NOMO-1 treated with DMSO at 0.1 percent for 48 hours (cell line): Measurements from ENCODE around the gene LMAN1L.

ENCODE experiments used
- DNase-seq: peaks from one replicate; lab custom pipeline; 2025; ENCODE audit not compliant: unreplicated experiment; lab: John Stamatoyannopoulos, UW

LMAN1L gene

DNA sequence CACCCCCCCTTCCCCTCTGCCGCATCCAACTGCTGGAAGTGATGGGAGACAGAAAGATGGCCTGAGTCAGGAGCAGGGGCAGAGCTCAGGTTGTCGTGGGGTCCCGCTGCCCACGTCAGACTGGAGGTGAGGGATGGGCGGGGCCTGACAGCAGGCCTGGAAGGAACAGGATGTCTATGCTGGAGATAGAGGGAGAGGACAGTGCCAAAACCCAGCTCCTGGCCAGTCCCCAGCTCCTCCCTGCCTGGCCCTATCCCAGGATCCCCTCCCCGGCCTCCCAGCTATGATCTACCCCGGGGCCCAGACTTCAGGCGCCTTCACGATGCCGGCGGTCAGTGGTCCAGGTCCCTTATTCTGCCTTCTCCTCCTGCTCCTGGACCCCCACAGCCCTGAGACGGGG lies at the start of gene LMAN1L:
Gene LMAN1L (plus strand): TSS at position 303 of the 400 bp plus-strand sequence. CDS start 20 bp downstream, at position 323.
- DNase-seq: no peak

- no peak for DNase-seq
Observed at GRCh38 chr15:74763416-74763815, 49.2 kb upstream of the LMAN1L start.

DNA sequence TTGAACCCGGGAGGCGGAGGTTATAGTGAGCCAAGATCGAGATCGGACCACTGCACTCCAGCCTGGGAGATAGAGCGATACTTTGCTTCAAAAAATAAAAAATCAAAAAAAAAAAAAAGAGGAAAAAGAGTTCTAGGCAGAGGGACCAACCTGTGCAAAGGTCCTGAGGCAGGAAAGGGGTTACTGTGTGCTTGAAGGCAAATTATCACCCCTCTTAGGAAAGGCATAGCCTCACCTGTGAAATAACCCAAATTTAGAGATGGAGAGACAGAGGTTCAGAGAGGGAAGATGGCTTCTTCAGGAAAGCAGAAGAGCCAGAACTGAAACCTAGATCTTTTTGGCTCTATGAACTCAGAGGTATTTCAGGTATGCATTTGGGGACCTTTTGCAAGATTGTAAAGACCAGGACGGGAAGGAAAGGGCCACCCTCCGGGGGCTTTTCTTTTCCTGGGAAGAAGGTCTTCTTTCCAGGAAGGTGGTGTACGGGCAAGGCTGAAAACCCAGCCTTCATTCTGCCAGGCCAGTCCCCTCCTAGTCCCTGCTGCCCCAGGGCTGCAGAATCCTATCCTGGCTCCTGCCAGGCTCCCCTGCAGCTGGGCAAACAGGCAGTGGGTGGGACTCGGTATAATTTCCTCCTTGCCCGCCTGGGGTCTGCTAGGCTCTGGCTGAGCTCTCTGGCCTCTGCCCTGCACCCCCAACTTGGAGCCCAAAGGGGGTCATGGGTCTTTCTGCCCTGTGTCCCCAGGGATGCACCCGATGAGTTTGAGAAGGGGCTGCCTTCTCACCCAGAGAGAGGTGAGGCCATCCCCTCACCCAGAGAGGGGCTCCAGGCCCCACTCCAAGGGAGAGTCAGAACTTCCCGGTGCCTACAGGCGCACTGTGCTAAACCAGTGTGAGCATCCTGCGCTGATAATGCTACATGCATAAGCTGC lies 45.2 kb upstream of the LMAN1L start:
- no peak for DNase-seq

DNA sequence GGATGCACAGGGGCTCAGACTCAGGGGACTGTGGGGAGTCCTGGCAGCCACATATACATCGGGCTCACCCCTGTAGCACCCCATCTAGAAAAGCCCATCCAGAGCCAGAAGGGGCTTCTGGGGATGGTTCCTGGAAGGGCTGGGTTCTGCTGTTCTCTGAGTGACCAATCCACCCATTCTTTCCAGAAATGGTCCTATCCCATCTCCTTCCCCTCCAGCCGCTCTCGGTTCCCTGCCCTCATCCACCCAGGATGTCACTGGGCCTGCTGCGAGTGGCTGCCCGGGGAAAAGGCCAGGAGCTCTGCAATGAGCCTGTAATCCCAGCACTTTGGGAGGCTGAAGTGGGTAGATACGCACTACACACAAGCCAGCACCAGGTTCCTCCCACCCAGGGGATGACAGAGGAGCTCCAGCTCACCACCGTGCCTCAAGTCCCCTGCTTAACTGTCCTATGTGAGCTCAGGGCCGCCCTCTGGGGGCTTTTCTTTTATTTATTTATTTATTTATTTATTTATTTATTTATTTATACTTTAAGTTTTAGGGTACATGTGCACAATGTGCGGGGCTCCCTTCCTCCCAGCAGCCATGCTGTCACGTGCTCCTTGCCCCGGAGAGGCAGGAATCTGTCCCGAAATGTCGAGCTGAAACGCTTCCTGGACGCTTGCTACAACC lies 44.4 kb upstream of the LMAN1L start:
- no peak for DNase-seq

DNA sequence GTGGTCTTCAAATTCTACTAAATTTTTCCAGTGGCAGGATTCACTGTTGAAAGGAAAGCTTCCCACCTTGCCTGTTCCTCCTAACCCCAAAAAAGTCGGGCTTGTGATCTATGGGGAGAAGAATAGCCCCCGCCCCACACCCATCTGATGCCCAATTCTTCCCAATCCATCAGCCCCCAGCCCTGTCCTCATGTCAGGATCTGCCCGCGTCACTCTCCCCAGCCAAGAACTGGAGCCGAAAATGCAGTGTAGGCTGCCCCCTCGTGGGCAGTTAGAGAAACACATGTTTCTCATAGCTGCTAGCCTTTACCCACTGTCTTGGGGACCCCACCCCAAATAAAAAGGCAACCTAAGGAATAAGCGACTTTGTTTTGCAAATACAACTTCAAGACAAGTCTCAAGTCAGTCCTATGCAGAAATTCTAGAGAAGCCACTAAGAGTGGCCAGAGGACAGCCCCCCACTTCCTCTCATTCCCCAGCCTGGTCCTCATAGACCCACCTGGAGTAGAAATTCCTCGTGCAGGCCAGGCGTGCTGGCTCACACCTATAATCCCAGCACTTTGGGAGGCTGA lies 43.8 kb upstream of the LMAN1L start:
- DNase-seq: peak; percentile 46

- no peak for DNase-seq
Observed at GRCh38 chr15:74769463-74770025, 43.1 kb upstream of the LMAN1L start.

DNA sequence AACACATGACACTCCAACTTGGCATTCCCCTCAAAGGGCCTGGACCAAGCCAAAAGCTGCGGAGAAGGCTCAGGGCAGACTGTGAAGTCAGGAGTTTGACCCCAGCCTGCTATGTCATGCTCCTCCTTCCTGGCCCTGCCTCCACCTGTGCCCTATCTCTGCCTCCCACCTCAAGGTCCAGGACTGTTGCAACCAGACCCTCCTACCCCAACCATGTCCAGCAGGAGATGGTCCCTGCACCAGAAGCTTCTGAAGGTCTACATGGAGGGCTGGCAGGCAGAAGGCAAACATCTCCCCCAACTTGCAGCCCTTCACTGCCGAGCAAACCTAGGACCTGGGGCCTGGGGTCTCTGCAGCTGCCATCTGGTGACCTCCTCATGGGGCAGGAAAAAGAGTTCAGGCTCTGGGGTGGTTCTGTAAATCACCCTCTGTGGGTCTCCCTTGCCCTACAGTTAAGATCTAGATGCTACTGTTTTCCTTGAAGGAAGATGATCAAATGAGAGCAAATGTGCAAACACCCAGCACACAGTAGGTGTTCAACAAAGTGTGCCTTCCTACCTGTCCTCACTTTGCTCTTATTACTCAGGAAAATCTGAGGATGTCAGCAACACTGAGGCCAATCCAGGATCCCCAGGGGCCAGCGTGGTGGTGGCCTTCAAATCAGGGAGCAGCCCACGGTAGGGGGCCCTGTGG lies 42.3 kb upstream of the LMAN1L start:
- no peak for DNase-seq

DNA sequence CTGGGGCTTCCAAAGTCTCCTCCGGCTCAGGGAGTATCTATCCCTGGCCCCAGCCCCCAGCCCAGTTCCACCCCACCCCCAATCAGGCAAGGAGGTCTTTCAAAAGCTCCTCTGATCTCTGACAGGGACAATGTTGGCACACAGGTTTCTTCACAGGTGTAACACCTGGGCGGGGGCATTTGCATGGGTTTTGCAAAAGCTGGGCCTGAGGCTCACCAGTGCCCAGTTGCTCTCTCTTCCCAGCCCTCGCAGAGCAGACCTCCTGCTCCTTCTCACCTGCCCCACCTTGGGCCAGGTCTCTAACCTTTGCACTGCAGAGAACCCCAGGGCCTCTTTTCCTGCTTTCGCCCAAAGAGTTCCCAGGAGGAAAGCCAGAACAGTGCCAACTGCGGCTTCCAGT lies 39.3 kb upstream of the LMAN1L start:
- no peak for DNase-seq

DNA sequence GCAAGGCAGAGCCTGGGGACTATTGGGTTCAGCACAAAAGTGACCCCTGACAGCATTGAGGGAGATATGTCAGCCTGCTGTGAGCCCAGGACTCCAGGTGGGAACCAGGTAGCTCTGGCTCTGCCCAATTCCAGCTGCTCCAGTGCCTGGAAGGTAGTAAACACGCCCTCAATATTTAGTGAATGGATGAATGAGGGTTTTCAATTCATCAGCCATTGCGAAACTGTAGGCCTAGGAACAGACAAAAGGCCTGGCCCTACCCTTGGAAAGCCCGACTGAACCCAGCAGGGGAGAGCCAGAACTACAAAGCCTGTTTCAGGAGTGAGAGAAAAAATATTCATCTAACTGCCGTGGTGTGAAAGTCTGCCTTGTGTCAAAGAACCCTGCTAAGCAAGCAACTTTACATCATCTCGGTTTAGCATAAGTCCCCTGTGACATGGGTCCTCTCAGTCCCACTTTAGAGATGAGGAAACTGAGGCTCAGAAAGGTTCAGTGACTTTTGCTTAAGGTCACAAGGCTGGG lies 38.8 kb upstream of the LMAN1L start:
- peak; percentile 15 for DNase-seq

GRCh38 chr15:74775132-74775562 lies 37.5 kb upstream of the LMAN1L start:
- peak; percentile 37 for DNase-seq

GRCh38 chr15:74775894-74776293 lies 36.7 kb upstream of the LMAN1L start:
- no peak for DNase-seq

DNA sequence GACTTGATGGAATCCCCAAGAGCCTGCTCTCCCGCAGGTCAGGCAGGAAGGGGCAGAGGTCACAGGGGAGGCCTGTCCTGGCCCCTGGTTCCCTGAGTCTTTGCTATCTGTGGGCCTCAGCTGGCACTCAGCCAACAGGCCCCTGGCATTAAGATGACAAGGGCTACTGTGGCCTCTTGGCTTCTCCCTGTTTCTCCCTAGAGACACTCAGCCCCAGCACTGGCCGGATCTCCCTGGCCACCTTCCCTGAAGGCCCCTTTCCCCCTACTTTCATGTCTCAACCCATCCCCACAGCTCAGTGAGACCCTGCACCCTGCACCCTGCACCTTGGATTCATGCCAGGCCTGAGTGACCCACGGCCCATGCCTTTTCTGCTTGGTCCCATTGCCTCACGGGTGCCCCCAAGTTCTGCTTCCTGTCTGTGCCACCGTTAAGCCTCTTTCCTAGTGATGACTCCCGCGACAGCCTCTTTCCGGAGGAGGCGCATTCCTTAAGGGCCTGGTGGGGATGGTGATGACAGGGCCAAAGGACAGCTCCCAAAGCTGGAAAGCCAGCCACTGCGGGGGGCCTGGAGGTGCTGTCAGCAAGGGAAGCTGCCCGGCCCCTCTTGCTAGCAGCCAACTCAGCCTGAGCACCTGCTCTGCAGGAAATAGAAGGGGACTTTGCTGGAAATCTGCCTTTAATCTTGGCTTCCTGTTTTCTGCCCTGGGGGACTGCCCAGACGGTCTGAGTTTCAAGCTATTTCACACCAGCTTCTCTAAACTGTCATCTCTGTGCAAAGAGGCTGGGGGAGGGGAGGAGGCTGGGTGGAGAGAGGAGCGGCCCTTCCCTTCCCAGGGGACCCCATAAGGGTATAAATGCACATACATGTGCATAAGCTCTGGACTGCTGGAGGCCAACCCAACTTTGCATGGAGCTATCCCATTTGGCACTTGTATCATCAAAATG lies 35.5 kb upstream of the LMAN1L start:
- peak; percentile 86 for DNase-seq

- DNase-seq: no peak
Observed at GRCh38 chr15:74777769-74778598, 34.7 kb upstream of the LMAN1L start.

DNA sequence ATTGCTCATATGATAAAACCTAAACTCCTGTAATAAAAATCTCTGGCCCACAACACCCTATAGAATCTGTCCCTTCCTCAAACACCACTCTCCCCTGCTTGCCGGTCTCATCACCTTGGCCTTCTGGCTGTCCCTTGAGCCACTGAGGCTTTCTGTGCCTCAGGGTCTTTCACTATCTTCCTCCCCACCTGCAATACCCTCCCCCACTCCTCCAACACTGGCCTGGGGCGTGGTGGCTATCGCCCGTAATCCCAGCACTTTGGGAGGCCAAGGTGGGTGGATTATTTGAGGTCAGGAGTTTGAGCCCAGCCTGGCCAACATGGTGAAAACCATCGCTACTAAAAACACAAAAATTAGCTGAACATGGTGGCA lies 34.0 kb upstream of the LMAN1L start:
- DNase-seq: no peak

- no peak for DNase-seq
Observed at GRCh38 chr15:74779162-74779648, 33.4 kb upstream of the LMAN1L start.

DNA sequence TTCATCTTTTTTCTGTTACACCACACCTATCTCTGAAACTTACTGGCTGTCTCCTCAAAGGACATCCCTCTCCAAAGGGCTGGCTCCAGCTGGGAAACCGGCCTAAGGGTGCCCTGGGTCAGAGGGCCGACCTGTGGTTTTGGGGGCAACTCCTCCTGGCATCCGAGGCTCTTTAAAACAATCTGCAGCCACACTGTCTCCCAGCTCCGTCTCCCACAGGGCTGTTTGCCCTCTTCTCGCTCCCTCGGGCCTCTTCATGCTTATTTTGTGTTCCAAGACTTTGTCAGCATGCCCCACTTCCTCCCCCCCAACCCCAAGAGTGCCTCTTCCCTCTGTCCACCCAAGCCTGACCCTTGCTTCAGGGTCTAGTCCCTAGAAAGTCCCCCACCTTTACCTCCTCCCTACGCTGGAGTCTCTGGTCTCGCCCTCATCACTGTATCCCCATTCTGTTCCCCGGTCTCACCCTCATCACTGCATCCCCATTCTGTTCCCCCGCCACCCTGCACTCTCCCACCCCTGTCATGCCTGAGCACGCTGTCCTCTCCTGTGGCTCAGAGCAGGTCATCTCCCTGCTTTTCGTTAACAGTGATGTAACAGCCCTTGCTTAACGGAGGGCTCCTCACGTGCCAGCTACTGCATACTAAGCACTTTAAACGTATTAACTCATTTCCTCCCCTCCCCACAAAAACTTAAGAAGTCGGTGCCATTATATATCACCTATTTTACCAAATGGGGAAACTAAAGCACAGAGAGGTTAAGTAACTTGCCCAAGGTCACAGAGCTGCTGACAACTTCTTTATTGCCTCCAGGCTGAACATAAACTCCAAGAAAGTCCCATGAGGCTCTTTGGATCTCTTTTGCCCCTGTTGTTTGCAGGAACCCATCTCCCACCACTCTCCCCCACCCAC lies 31.9 kb upstream of the LMAN1L start:
- DNase-seq: peak; percentile 91

- peak; percentile 65 for DNase-seq
Observed at GRCh38 chr15:74781431-74782258, 31.0 kb upstream of the LMAN1L start, which contains the start of gene CSK. Gene CSK, plus strand, starts transcription at chr15:74782080. Its CDS starts 16,218 bp downstream, at chr15:74798298.
